ENCODE results near the gene ABCC6. TPM values are rescaled to one million over a fixed set of nuclear protein-coding genes. Genes with fewer than 3 reads are reported as not detected.
A peak's percentile ranks its signal among the peaks of the same experiment; 100 is the strongest.

The ABCC6 gene
- total and polyA plus RNA-seq, 2 of the 13 experiments (the other 11 are each of a cell fraction or from before 2014, with no cell fraction given), result 82.4 to 105 TPM

- TF ChIP-seq ZFP90 (CRISPR knock-in tag; IDR thresholded peaks at IDR 0.05; ENCODE audit: borderline replicate concordance) (0 out of 2 replicates have a peak, but pooled peaks have one; percentile 54), SP1 (IDR thresholded peaks at IDR 0.05) (no peak), SP1 (CRISPR knock-in tag; IDR thresholded peaks at IDR 0.05) (no peak), ZNF883 (CRISPR knock-in tag; IDR thresholded peaks at IDR 0.05; ENCODE audit: not compliant biosample characterization) (peak; percentile 53), RBM39 (IDR thresholded peaks at IDR 0.05; ENCODE audit: low read depth, low read length, poor library complexity, severe bottlenecking) (peak; percentile 82), NFATC3 (CRISPR knock-in tag; IDR thresholded peaks at IDR 0.05) (0 out of 2 replicates have a peak, but pooled peaks have one; percentile 48), ZNF644 (CRISPR knock-in tag; IDR thresholded peaks at IDR 0.05; ENCODE audit: low read depth) (no peak), ZNF792 (CRISPR knock-in tag; IDR thresholded peaks at IDR 0.05) (no peak), ZBTB20 (CRISPR knock-in tag; IDR thresholded peaks at IDR 0.05; ENCODE audit: borderline replicate concordance, low read depth) (no peak), CHCHD3 (CRISPR knock-in tag; IDR thresholded peaks at IDR 0.05) (no peak), ZNF570 (CRISPR knock-in tag; IDR thresholded peaks at IDR 0.05; ENCODE audit: borderline replicate concordance) (no peak), PRPF4 (IDR thresholded peaks at IDR 0.05; ENCODE audit: low read depth, low read length, poor library complexity, severe bottlenecking) (no peak), ZNF367 (CRISPR knock-in tag; IDR thresholded peaks at IDR 0.05; ENCODE audit: borderline replicate concordance) (no peak), MIER3 (CRISPR knock-in tag; IDR thresholded peaks at IDR 0.05; ENCODE audit: borderline replicate concordance) (no peak), JDP2 (CRISPR knock-in tag; IDR thresholded peaks at IDR 0.05; ENCODE audit: borderline replicate concordance) (no peak), ZNF354B (CRISPR knock-in tag; IDR thresholded peaks at IDR 0.05) (no peak), HMG20A (CRISPR knock-in tag; IDR thresholded peaks at IDR 0.05; ENCODE audit: borderline replicate concordance) (no peak), ZNF136 (CRISPR knock-in tag; IDR thresholded peaks at IDR 0.05; ENCODE audit: low read depth) (no peak)
- TF ChIP-seq, protein P1, sequence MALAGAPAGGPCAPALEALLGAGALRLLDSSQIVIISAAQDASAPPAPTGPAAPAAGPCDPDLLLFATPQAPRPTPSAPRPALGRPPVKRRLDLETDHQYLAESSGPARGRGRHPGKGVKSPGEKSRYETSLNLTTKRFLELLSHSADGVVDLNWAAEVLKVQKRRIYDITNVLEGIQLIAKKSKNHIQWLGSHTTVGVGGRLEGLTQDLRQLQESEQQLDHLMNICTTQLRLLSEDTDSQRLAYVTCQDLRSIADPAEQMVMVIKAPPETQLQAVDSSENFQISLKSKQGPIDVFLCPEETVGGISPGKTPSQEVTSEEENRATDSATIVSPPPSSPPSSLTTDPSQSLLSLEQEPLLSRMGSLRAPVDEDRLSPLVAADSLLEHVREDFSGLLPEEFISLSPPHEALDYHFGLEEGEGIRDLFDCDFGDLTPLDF (CRISPR knock-in tag; IDR thresholded peaks at IDR 0.05), result no peak
- TF ChIP-seq, protein P2, sequence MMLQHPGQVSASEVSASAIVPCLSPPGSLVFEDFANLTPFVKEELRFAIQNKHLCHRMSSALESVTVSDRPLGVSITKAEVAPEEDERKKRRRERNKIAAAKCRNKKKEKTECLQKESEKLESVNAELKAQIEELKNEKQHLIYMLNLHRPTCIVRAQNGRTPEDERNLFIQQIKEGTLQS (CRISPR knock-in tag; IDR thresholded peaks at IDR 0.05), result no peak
- TF ChIP-seq, protein P3, sequence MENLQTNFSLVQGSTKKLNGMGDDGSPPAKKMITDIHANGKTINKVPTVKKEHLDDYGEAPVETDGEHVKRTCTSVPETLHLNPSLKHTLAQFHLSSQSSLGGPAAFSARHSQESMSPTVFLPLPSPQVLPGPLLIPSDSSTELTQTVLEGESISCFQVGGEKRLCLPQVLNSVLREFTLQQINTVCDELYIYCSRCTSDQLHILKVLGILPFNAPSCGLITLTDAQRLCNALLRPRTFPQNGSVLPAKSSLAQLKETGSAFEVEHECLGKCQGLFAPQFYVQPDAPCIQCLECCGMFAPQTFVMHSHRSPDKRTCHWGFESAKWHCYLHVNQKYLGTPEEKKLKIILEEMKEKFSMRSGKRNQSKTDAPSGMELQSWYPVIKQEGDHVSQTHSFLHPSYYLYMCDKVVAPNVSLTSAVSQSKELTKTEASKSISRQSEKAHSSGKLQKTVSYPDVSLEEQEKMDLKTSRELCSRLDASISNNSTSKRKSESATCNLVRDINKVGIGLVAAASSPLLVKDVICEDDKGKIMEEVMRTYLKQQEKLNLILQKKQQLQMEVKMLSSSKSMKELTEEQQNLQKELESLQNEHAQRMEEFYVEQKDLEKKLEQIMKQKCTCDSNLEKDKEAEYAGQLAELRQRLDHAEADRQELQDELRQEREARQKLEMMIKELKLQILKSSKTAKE (CRISPR knock-in tag; IDR thresholded peaks at IDR 0.05; ENCODE audit: borderline replicate concordance), result no peak
- TF ChIP-seq, protein P4, sequence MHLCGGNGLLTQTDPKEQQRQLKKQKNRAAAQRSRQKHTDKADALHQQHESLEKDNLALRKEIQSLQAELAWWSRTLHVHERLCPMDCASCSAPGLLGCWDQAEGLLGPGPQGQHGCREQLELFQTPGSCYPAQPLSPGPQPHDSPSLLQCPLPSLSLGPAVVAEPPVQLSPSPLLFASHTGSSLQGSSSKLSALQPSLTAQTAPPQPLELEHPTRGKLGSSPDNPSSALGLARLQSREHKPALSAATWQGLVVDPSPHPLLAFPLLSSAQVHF (CRISPR knock-in tag; IDR thresholded peaks at IDR 0.05), result no peak
- TF ChIP-seq, protein P5, sequence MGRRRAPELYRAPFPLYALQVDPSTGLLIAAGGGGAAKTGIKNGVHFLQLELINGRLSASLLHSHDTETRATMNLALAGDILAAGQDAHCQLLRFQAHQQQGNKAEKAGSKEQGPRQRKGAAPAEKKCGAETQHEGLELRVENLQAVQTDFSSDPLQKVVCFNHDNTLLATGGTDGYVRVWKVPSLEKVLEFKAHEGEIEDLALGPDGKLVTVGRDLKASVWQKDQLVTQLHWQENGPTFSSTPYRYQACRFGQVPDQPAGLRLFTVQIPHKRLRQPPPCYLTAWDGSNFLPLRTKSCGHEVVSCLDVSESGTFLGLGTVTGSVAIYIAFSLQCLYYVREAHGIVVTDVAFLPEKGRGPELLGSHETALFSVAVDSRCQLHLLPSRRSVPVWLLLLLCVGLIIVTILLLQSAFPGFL (CRISPR knock-in tag; IDR thresholded peaks at IDR 0.05), result no peak
- TF ChIP-seq, protein P6, sequence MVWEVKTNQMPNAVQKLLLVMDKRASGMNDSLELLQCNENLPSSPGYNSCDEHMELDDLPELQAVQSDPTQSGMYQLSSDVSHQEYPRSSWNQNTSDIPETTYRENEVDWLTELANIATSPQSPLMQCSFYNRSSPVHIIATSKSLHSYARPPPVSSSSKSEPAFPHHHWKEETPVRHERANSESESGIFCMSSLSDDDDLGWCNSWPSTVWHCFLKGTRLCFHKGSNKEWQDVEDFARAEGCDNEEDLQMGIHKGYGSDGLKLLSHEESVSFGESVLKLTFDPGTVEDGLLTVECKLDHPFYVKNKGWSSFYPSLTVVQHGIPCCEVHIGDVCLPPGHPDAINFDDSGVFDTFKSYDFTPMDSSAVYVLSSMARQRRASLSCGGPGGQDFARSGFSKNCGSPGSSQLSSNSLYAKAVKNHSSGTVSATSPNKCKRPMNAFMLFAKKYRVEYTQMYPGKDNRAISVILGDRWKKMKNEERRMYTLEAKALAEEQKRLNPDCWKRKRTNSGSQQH (CRISPR knock-in tag; IDR thresholded peaks at IDR 0.05; ENCODE audit: low read depth), result no peak
Measured at GRCh38 chr16:16150117-16150877, 73.0 kb downstream of the ABCC6 start (continued).

All from HepG2 (cell line).